Measurements from ENCODE around the gene GIGYF2.
"Not testable (repeated sequence)": the region's sequence is repeated elsewhere in the genome, so short reads cannot be mapped to it uniquely, and the experiment has no call there.

GIGYF2 gene

GRCh38 chr2:232802091-232802490, 105.0 kb downstream of the GIGYF2 start:
- no peak for DNase-seq (ENCODE audit: low read depth in 2 of 3, low spot score in 2 of 3)

GRCh38 chr2:232809349-232810124, 112.4 kb downstream of the GIGYF2 start:
- no peak for DNase-seq (ENCODE audit: low read depth in 2 of 3, low spot score in 2 of 3)

GRCh38 chr2:232810444-232810843, 113.3 kb downstream of the GIGYF2 start:
- no peak for DNase-seq (ENCODE audit: low read depth in 2 of 3, low spot score in 2 of 3)

- DNase-seq (ENCODE audit: low read depth in 2 of 3, low spot score in 2 of 3) = no peak
Measured at GRCh38 chr2:232815569-232815968, 118.4 kb downstream of the GIGYF2 start.

- DNase-seq (ENCODE audit: low read depth in 2 of 3, low spot score in 2 of 3) = no peak
Measured at GRCh38 chr2:232816657-232817056, 119.5 kb downstream of the GIGYF2 start.

- DNase-seq (ENCODE audit: low read depth in 2 of 3, low spot score in 2 of 3) = no peak
Measured at GRCh38 chr2:232817756-232818155, 120.6 kb downstream of the GIGYF2 start.

- DNase-seq (ENCODE audit: low read depth in 2 of 3, low spot score in 2 of 3) = no peak
Measured at GRCh38 chr2:232829988-232830387, 132.9 kb downstream of the GIGYF2 start.

- DNase-seq (ENCODE audit: low read depth in 2 of 3, low spot score in 2 of 3) = no peak
Measured at GRCh38 chr2:232831496-232831895, 134.4 kb downstream of the GIGYF2 start.

- DNase-seq (ENCODE audit: low read depth in 2 of 3, low spot score in 2 of 3) = no peak
Measured at GRCh38 chr2:232833830-232834229, 136.7 kb downstream of the GIGYF2 start.

- DNase-seq (ENCODE audit: low read depth in 2 of 3, low spot score in 2 of 3) = no peak
Measured at GRCh38 chr2:232835687-232836208, 138.6 kb downstream of the GIGYF2 start.

GRCh38 chr2:232836934-232837333, 139.8 kb downstream of the GIGYF2 start:
- DNase-seq (ENCODE audit: low read depth in 2 of 3, low spot score in 2 of 3) = no peak

- DNase-seq (ENCODE audit: low read depth in 2 of 3, low spot score in 2 of 3) = peak in 2 of 3 experiments; percentile 9 to 11
Measured at GRCh38 chr2:232838406-232838874, 141.3 kb downstream of the GIGYF2 start.

GRCh38 chr2:232839411-232840079, 142.4 kb downstream of the GIGYF2 start:
- no peak for DNase-seq (ENCODE audit: low read depth in 2 of 3, low spot score in 2 of 3)

GRCh38 chr2:232842689-232843088, 145.6 kb downstream of the GIGYF2 start:
- no peak for DNase-seq (ENCODE audit: low read depth in 2 of 3, low spot score in 2 of 3)

GRCh38 chr2:232843834-232844233, 146.7 kb downstream of the GIGYF2 start:
- no peak for DNase-seq (ENCODE audit: low read depth in 2 of 3, low spot score in 2 of 3)

GRCh38 chr2:232846055-232846454, 148.9 kb downstream of the GIGYF2 start:
- DNase-seq (ENCODE audit: low read depth in 2 of 3, low spot score in 2 of 3) = no peak

GRCh38 chr2:232850039-232850438, 152.9 kb downstream of the GIGYF2 start:
- no peak for DNase-seq (ENCODE audit: low read depth in 2 of 3, low spot score in 2 of 3)

- not testable (repeated sequence) for DNase-seq (ENCODE audit: low read depth in 2 of 3, low spot score in 2 of 3)
Measured at GRCh38 chr2:232852081-232852480, 154.9 kb downstream of the GIGYF2 start.

- DNase-seq (ENCODE audit: low read depth in 2 of 3, low spot score in 2 of 3) = no peak
Measured at GRCh38 chr2:232852676-232853075, 155.5 kb downstream of the GIGYF2 start.

GRCh38 chr2:232854082-232854481, 157.0 kb downstream of the GIGYF2 start:
- DNase-seq (ENCODE audit: low read depth in 2 of 3, low spot score in 2 of 3) = no peak

- no peak for DNase-seq (ENCODE audit: low read depth in 2 of 3, low spot score in 2 of 3)
Measured at GRCh38 chr2:232857158-232857563, 160.0 kb downstream of the GIGYF2 start.

- no peak for DNase-seq (ENCODE audit: low read depth in 2 of 3, low spot score in 2 of 3)
Measured at GRCh38 chr2:232859385-232859916, 162.3 kb downstream of the GIGYF2 start.

Data from activated CD8-positive, alpha-beta memory T cell treated with anti-CD3 and anti-CD28 coated beads for 48 hours (primary cell).